HepG2 (cell line): ENCODE results near the gene BUB1B. TPM values are rescaled to one million over a fixed set of nuclear protein-coding genes. Genes with fewer than 3 reads are reported as not detected.

ENCODE experiments used
- ATAC-seq: fragments of 200-7000 bp; cut with Tn5 transposase; 3 replicates; pipeline ENCODE4 v1.9.1; 2020; ENCODE audit warnings: mild to moderate bottlenecking, moderate library complexity
- BruUV-seq: library from RNA; stranded (reverse); fragments of 400-500 nt; replicated peaks from 2 replicates; lab custom pipeline; 2021; lab: Mats Ljungman, UMichigan
- CTCF ChIA-PET: fragments of 300-600 bp; formaldehyde crosslinking; extraction: SDS; loops from one replicate; lab custom pipeline; 2021; ENCODE audit warnings: low total read pairs, inconsistent platforms, low intra/inter-chr PET ratio; lab: Yijun Ruan, JAX
- POLR2A ChIA-PET: fragments of 350-600 bp; sonication (Branson Sonifier 250); formaldehyde crosslinking; loops from one replicate; lab custom pipeline; 2020; ENCODE audit warnings: antibody characterized with exemption, inconsistent platforms; lab: Yijun Ruan, JAX
- DNase-seq: peaks from one replicate; pipeline ENCODE4 v3.0.0-alpha.2; 2015; ENCODE audit warnings: low spot score
- FAIRE-seq: peaks from 3 replicates; lab custom pipeline; 2011; peaks lifted over from hg19 to GRCh38; lab: Jason Lieb, UNC
- H2AFZ ChIP-seq: one replicate; pipeline ENCODE4 v1.6.1; 2011; ENCODE audit warnings: low read length, inconsistent platforms
- H3K27ac ChIP-seq: fragments of 300-600 bp; 3 replicates; pipeline ENCODE4 v1.8.0; 2011; ENCODE audit warnings: mixed run types, mild to moderate bottlenecking, mixed read lengths, low read length, inconsistent platforms; ENCODE audit not compliant: insufficient read depth; ENCODE audit errors: extremely low read length
- H3K27me3 ChIP-seq, 2 experiments: fragments of 200-600 bp in 1 of 2; 2 replicates in 1 of 2; 3 replicates in 1 of 2; pipeline versions ENCODE4 v1.6.0 to v1.8.0; 2011; ENCODE audit warnings: low read length in 2 of 2, mild to moderate bottlenecking in 2 of 2, moderate library complexity in 2 of 2, inconsistent platforms in 1 of 2; ENCODE audit not compliant: insufficient read depth in 2 of 2, control insufficient read depth in 1 of 2
- H3K36me3 ChIP-seq, 2 experiments: fragments of 200-600 bp in 1 of 2; replicated peaks in 1 of 2; 2 replicates in 1 of 2; 3 replicates in 1 of 2; pipeline versions ENCODE4 v1.5.1 to v1.8.0; 2011; ENCODE audit warnings: low read length in 2 of 2, inconsistent platforms in 1 of 2; ENCODE audit not compliant: insufficient read depth in 2 of 2, control insufficient read depth in 1 of 2
- H3K4me1 ChIP-seq: 2 replicates; pipeline ENCODE4 v1.5.1; 2012; ENCODE audit warnings: low read length, inconsistent platforms; ENCODE audit not compliant: insufficient read depth
- H3K4me2 ChIP-seq: 2 replicates; pipeline ENCODE4 v1.6.0; 2011; ENCODE audit warnings: low read depth, low read length, inconsistent platforms
- H3K4me3 ChIP-seq, 3 experiments: fragments of 200-600 bp in 1 of 3; sonication (generic), shearing (Covaris generic) in 1 of 3; replicated peaks in 1 of 3; 2 replicates each; pipeline ENCODE4 v1.5.1; 2011 to 2016; ENCODE audit warnings: low read length in 3 of 3, inconsistent platforms in 2 of 3, low read depth in 2 of 3, mild to moderate bottlenecking in 2 of 3, control low read depth in 1 of 3, mixed read lengths in 1 of 3; ENCODE audit not compliant: insufficient read depth in 1 of 3
- H3K79me2 ChIP-seq: one replicate; pipeline ENCODE4 v1.6.1; 2011; ENCODE audit warnings: low read length, inconsistent platforms; ENCODE audit not compliant: insufficient read depth
- H3K9ac ChIP-seq: 2 replicates; pipeline ENCODE4 v1.6.0; 2011; ENCODE audit warnings: mild to moderate bottlenecking, low read depth, low read length, inconsistent platforms; ENCODE audit not compliant: insufficient read depth
- H3K9me3 ChIP-seq: 2 replicates; pipeline ENCODE4 v1.5.1; 2012; ENCODE audit warnings: mild to moderate bottlenecking, low read length
- H4K20me1 ChIP-seq: 2 replicates; pipeline ENCODE4 v1.6.0; 2011; ENCODE audit warnings: inconsistent platforms, mild to moderate bottlenecking, low read length, moderate library complexity; ENCODE audit not compliant: insufficient read depth
- MNT ChIP-seq: fragments of 450-650 bp; IDR thresholded peaks from 2 replicates; pipeline ENCODE4 v1.6.1; 2016
- NCOA5 ChIP-seq: sonication (generic); formaldehyde crosslinking; IDR thresholded peaks from 2 replicates; pipeline ENCODE4 v1.4.0; 2020; ENCODE audit warnings: missing genetic modification reagents
- PRPF4 ChIP-seq: fragments of 200-400 bp; formaldehyde crosslinking; IDR thresholded peaks from 2 replicates; pipeline ENCODE4 v1.6.1; 2016; ENCODE audit warnings: low read length, low read depth; ENCODE audit not compliant: poor library complexity, severe bottlenecking
- XBP1 ChIP-seq: sonication (generic); formaldehyde crosslinking; IDR thresholded peaks from 2 replicates; pipeline ENCODE4 v1.5.0; 2020; ENCODE audit warnings: missing genetic modification reagents
- ZNF703 ChIP-seq: sonication (generic); formaldehyde crosslinking; IDR thresholded peaks from 2 replicates; pipeline ENCODE4 v1.5.1; 2020; ENCODE audit warnings: missing genetic modification reagents, mild to moderate bottlenecking, moderate library complexity, borderline replicate concordance
- WGBS: methylation state at CpG from one replicate; pipeline ENCODE4 v1.1.6; 2017; ENCODE audit warnings: low lambda C conversion rate; 5-methylcytosine and 5-hydroxymethylcytosine counted together
- in situ Hi-C: cut with HindIII; loops from 2 replicates; pipeline ENCODE4 v1.10.0; 2017; ENCODE audit warnings: low pct_unique_long_range_greater_than_20kb; ENCODE audit not compliant: extremely low pct_ligation_motif_present
- intact Hi-C: fragments of 100-400 bp; cut with micrococcal nuclease; formaldehyde crosslinking; loops from one replicate; pipeline ENCODE4 v1.10.0; 2022; ENCODE audit not compliant: unreplicated experiment
- polyA plus RNA-seq, 8 experiments: library from polyadenylated mRNA; depleted of rRNA in 3 of 8; stranded (reverse) in 7 of 8; unstranded in 1 of 8; fragments of >200 nt; fragmentation: Illumina TruSeq in 4 of 8; extraction: Trizol in 4 of 8; gene quantifications; 2 replicates each; pipeline versions ENCODE4 v1.2.1 to v1.2.3, GENCODE V29; 2011 to 2016; ENCODE audit warnings: low read depth in 4 of 8, missing spikeins in 1 of 8, mixed read lengths in 1 of 8; ENCODE audit not compliant: insufficient read depth in 1 of 8
- total RNA-seq, 5 experiments: library from RNA; depleted of rRNA; stranded (reverse); fragments of >200 nt; fragmentation: Illumina TruSeq; extraction: Trizol; gene quantifications; 2 replicates each; pipeline ENCODE4 v1.2.3, GENCODE V29; 2016; ENCODE audit warnings: low read depth in 1 of 5

The BUB1B gene
- total and polyA plus RNA-seq, 2 of the 13 experiments (the other 11 are each of a cell fraction or from before 2014, with no cell fraction given): 26.2 to 63.5 TPM

GRCh38 chr15:40242601-40243000 is 81.7 kb downstream of the BUB1B start:
- Histone ChIP-seq H2AFZ (no peak overlapping the region), H3K79me2 (no peaks in the 10 kb centered on the region), H3K9me3 (no peaks in the 10 kb centered on the region), H3K27me3 (peaks cover 9 to 62% of the 10 kb centered on the region in 2 experiments), H4K20me1 (no peaks in the 10 kb centered on the region), H3K36me3 (no peaks in the 10 kb centered on the region), H3K4me1 (peaks cover 35% of the 10 kb centered on the region), H3K4me3 (no peak overlapping the region), H3K4me2 (no peak overlapping the region), H3K9ac (no peak overlapping the region), H3K27ac (no peak overlapping the region)
- no TSS peak for BruUV-seq
- no peak for ATAC-seq
- ChIA-PET CTCF (no interaction called here), POLR2A (no interaction called here)
- no peak for TF ChIP-seq PRPF4
- TF ChIP-seq ZNF703 (CRISPR knock-in tag): no peak
- 55% methylated on average over 4 of the region's 5 CpGs for WGBS
- intact Hi-C loops (no loop called here), in situ Hi-C loops (no loop called here)
- DNase-seq: no peak
- FAIRE-seq: no peak

GRCh38 chr15:40243126-40243810 is 82.4 kb downstream of the BUB1B start:
- ChIA-PET CTCF (no interaction called here), POLR2A (no interaction called here)
- H2AFZ ChIP-seq: no peak overlapping the region
- BruUV-seq: no TSS peak
- intact Hi-C loops (no loop called here), in situ Hi-C loops (no loop called here)
- no peak overlapping the region for H3K4me3 ChIP-seq
- 31% methylated on average over 9 of the region's 9 CpGs for WGBS
- no peak overlapping the region for H3K4me2 ChIP-seq
- H3K27me3 ChIP-seq: peaks cover 9 to 67% of the 10 kb centered on the region in 2 experiments
- peaks cover 35% of the 10 kb centered on the region for H3K4me1 ChIP-seq
- H3K27ac ChIP-seq: no peak overlapping the region
- no peaks in the 10 kb centered on the region for H3K79me2 ChIP-seq
- ATAC-seq (no peak), FAIRE-seq (no peak), DNase-seq (no peak)
- no peak overlapping the region for H3K9ac ChIP-seq
- no peaks in the 10 kb centered on the region for H3K36me3 ChIP-seq
- H3K9me3 ChIP-seq: no peaks in the 10 kb centered on the region
- H4K20me1 ChIP-seq: no peaks in the 10 kb centered on the region
- TF ChIP-seq NCOA5 (CRISPR knock-in tag) (no peak), MNT (no peak), XBP1 (no peak)
